Erythroblast (primary cell): Measurements from ENCODE around the gene SUGCT.

ENCODE experiments used
- DNase-seq, 2 experiments: peaks; one replicate each; lab custom pipeline; 2025; lab: John Stamatoyannopoulos, UW
- GATA1 ChIP-seq: IDR thresholded peaks from 2 replicates; pipeline ENCODE4 v1.6.1; 2011; ENCODE audit warnings: low read depth, mild to moderate bottlenecking, control low read depth, low read length, moderate library complexity
- POLR2A ChIP-seq: IDR thresholded peaks from 2 replicates; pipeline ENCODE4 v1.6.1; 2011; ENCODE audit warnings: mild to moderate bottlenecking, low read length

Gene SUGCT

GRCh38 chr7:40656349-40656748 lies 521.5 kb downstream of the SUGCT start:
- DNase-seq = no peak
- no peak for TF ChIP-seq GATA1
- TF ChIP-seq POLR2A = no peak

- no peak for DNase-seq
- TF ChIP-seq GATA1 = no peak
- TF ChIP-seq POLR2A = no peak
Observed at GRCh38 chr7:40658729-40659128, 523.9 kb downstream of the SUGCT start.

- no peak for DNase-seq
- TF ChIP-seq POLR2A (no peak), GATA1 (no peak)
Observed at GRCh38 chr7:40659231-40659630, 524.4 kb downstream of the SUGCT start.

- DNase-seq = no peak
- TF ChIP-seq GATA1 (no peak), POLR2A (no peak)
Observed at GRCh38 chr7:40673285-40673684, 538.5 kb downstream of the SUGCT start.

- no peak for DNase-seq
- TF ChIP-seq GATA1 = no peak
- TF ChIP-seq POLR2A = no peak
Observed at GRCh38 chr7:40674316-40674715, 539.5 kb downstream of the SUGCT start.

GRCh38 chr7:40675741-40676140 lies 540.9 kb downstream of the SUGCT start:
- no peak for DNase-seq
- TF ChIP-seq GATA1 (no peak), POLR2A (no peak)

GRCh38 chr7:40676221-40676620 lies 541.4 kb downstream of the SUGCT start:
- TF ChIP-seq POLR2A = no peak
- no peak for TF ChIP-seq GATA1
- no peak for DNase-seq

GRCh38 chr7:40680657-40681056 lies 545.9 kb downstream of the SUGCT start:
- TF ChIP-seq GATA1 (no peak), POLR2A (no peak)
- DNase-seq = peak; percentile 9 to 30

GRCh38 chr7:40682696-40683095 lies 547.9 kb downstream of the SUGCT start:
- TF ChIP-seq POLR2A (no peak), GATA1 (no peak)
- no peak for DNase-seq

GRCh38 chr7:40694026-40694809 lies 559.4 kb downstream of the SUGCT start:
- DNase-seq = no peak
- TF ChIP-seq POLR2A (no peak), GATA1 (no peak)

- DNase-seq = no peak
- no peak for TF ChIP-seq POLR2A
- no peak for TF ChIP-seq GATA1
Observed at GRCh38 chr7:40694991-40695390, 560.2 kb downstream of the SUGCT start.

- no peak for TF ChIP-seq GATA1
- no peak for TF ChIP-seq POLR2A
- DNase-seq = no peak
Observed at GRCh38 chr7:40697653-40698052, 562.8 kb downstream of the SUGCT start.

GRCh38 chr7:40698214-40698920 lies 563.6 kb downstream of the SUGCT start:
- TF ChIP-seq GATA1 = no peak
- TF ChIP-seq POLR2A = no peak
- DNase-seq = no peak

- TF ChIP-seq GATA1 (no peak), POLR2A (no peak)
- DNase-seq = no peak
Observed at GRCh38 chr7:40698921-40699260, 564.1 kb downstream of the SUGCT start.
